SU-DHL-6 (cell line): ENCODE data around the gene TDRD5.

Source experiments
- H2AFZ ChIP-seq: fragments of 200-600 bp; sonication (generic); 2 replicates; pipeline ENCODE4 v1.6.1; 2014; ENCODE audit warnings: low read depth, mild to moderate bottlenecking, moderate library complexity, mixed read lengths, antibody characterized with exemption, low read length; ENCODE audit not compliant: severe bottlenecking
- H3F3A ChIP-seq: fragments of 200-600 bp; shearing (Covaris generic); 2 replicates; pipeline ENCODE4 v1.6.0; 2016; ENCODE audit warnings: antibody characterized with exemption, mild to moderate bottlenecking; ENCODE audit not compliant: insufficient read depth
- H3K27ac ChIP-seq: fragments of 200-600 bp; sonication (generic); 2 replicates; pipeline ENCODE4 v1.5.1; 2016; ENCODE audit warnings: low read depth, mild to moderate bottlenecking, low read length, moderate library complexity, mixed read lengths
- H3K27me3 ChIP-seq: fragments of 200-600 bp; sonication (generic), shearing (Covaris generic); 2 replicates; pipeline ENCODE4 v1.6.0; 2014; ENCODE audit warnings: mild to moderate bottlenecking, low read length
- H3K36me3 ChIP-seq: fragments of 200-600 bp; sonication (generic); 2 replicates; pipeline ENCODE4 v1.6.1; 2014; ENCODE audit warnings: mild to moderate bottlenecking, low read length, mixed read lengths
- H3K4me2 ChIP-seq: fragments of 300-600, 200-600 bp; shearing (Covaris generic), sonication (generic); 2 replicates; pipeline ENCODE4 v1.6.0; 2014; ENCODE audit warnings: low read length, low read depth, mild to moderate bottlenecking; ENCODE audit not compliant: poor library complexity, severe bottlenecking
- H3K4me3 ChIP-seq: fragments of 200-600 bp; sonication (generic); 2 replicates; pipeline ENCODE4 v1.5.1; 2014; ENCODE audit warnings: antibody characterized with exemption, low read length, mild to moderate bottlenecking, mixed read lengths; ENCODE audit not compliant: insufficient read depth, poor library complexity, severe bottlenecking
- H3K79me2 ChIP-seq: fragments of 200-600 bp; sonication (generic); 2 replicates; pipeline ENCODE4 v1.6.1; 2014; ENCODE audit warnings: mild to moderate bottlenecking, low read length, moderate library complexity; ENCODE audit not compliant: insufficient read depth
- H3K9ac ChIP-seq: fragments of 200-600 bp; sonication (generic); 2 replicates; pipeline ENCODE4 v1.7.0; 2014; ENCODE audit warnings: mild to moderate bottlenecking, low read length
- H3K9me2 ChIP-seq: fragments of 200-600 bp; sonication (generic); replicated peaks from 2 replicates; pipeline ENCODE4 v1.6.1; 2014; ENCODE audit warnings: low read length; ENCODE audit not compliant: insufficient read depth
- H3K9me3 ChIP-seq: fragments of 200-600 bp; sonication (generic); 2 replicates; pipeline ENCODE4 v1.6.1; 2014; ENCODE audit warnings: low read length, mixed read lengths; ENCODE audit not compliant: insufficient read depth
- H4K20me1 ChIP-seq: fragments of 200-600 bp; sonication (generic); 2 replicates; pipeline ENCODE4 v1.6.1; 2014; ENCODE audit warnings: low read depth, mild to moderate bottlenecking, antibody characterized with exemption, low read length, moderate library complexity, mixed read lengths
- CTCF ChIP-seq: fragments of 200-600 bp; sonication (generic); IDR thresholded peaks from one replicate; pipeline ENCODE4 v1.5.1; 2017; ENCODE audit warnings: antibody characterized with exemption, mild to moderate bottlenecking, low read length, moderate library complexity; ENCODE audit not compliant: insufficient read depth, poor library complexity, severe bottlenecking
- EZH2phosphoT487 ChIP-seq: fragments of 200-600 bp; sonication (generic), shearing (Covaris generic); conservative IDR thresholded peaks from 2 replicates; pipeline ENCODE4 v1.6.1; 2018; ENCODE audit warnings: mild to moderate bottlenecking, antibody characterized with exemption, low read length, moderate library complexity, mixed read lengths

The TDRD5 gene

GRCh38 chr1:179714623-179715022, 123.0 kb downstream of the TDRD5 start:
- Histone ChIP-seq H2AFZ (no peak overlapping the region), H4K20me1 (no peaks in the 10 kb centered on the region), H3K9ac (no peak overlapping the region), H3K4me2 (no peak overlapping the region), H3K27ac (no peak overlapping the region), H3K79me2 (no peaks in the 10 kb centered on the region), H3K9me2 (no peaks in the 10 kb centered on the region; the same call in 1 of the 2 replicates), H3K9me3 (peaks cover 22% of the 10 kb centered on the region; the same call in 1 of the 2 replicates), H3K36me3 (no peaks in the 10 kb centered on the region), H3F3A (no peaks in the 10 kb centered on the region), H3K27me3 (no peaks in the 10 kb centered on the region), H3K4me3 (no peak overlapping the region)
- no peak for TF ChIP-seq CTCF
- no peak for TF ChIP-seq EZH2phosphoT487

DNA sequence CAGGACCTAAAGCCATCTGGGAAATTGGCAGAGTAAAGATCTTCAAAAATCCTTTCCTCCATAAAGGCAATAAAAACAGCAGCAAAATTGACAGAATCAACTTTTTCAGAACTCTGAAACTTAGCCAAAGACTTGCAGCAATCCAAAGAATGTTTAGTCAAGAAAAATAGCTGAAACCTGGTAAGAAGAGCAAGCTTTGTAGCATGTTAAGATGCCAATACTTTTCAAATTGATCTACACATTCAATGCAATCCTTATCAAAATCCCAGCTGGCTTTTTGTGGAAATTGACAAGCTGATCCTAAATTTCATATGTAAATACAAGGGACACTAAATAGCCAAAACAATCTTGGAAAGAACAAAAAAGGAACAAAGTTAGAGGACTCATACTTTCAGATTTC, 127.6 kb downstream of the TDRD5 start:
- no peak overlapping the region for H3K9ac ChIP-seq
- no peaks in the 10 kb centered on the region for H3F3A ChIP-seq
- no peaks in the 10 kb centered on the region for H3K27me3 ChIP-seq
- no peak for TF ChIP-seq EZH2phosphoT487
- no peak for TF ChIP-seq CTCF
- H3K9me2 ChIP-seq: no peaks in the 10 kb centered on the region; the same call in 1 of the 2 replicates
- H3K27ac ChIP-seq: no peak overlapping the region
- no peak overlapping the region for H2AFZ ChIP-seq
- no peak overlapping the region for H3K4me2 ChIP-seq
- no peaks in the 10 kb centered on the region for H4K20me1 ChIP-seq
- no peaks in the 10 kb centered on the region for H3K79me2 ChIP-seq
- no peak overlapping the region for H3K4me3 ChIP-seq
- peaks cover 22% of the 10 kb centered on the region; the same call in 1 of the 2 replicates for H3K9me3 ChIP-seq
- no peaks in the 10 kb centered on the region for H3K36me3 ChIP-seq

DNA sequence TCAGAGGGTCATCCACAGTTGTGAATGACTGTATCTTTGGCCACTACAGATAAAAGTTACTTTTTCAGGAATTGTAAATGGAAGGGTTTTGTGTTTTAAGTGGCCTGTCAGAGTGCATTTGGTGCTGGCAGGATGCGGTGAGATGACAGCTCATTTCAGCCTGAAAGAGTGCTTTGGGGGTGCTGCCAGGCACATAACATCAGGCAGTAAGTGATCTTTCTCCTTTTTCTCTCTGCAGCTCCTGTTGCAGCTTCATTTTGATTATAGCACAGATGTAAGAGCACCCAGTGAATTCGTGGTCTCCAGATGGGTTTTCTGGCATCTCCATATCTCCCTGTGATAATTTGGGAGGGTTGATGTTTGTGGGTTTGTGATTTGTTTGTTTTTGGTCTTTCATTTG, 136.6 kb downstream of the TDRD5 start:
- no peak overlapping the region for H2AFZ ChIP-seq
- H3K9me2 ChIP-seq: no peaks in the 10 kb centered on the region
- no peaks in the 10 kb centered on the region for H3K27me3 ChIP-seq
- H4K20me1 ChIP-seq: no peaks in the 10 kb centered on the region
- no peak overlapping the region for H3K4me3 ChIP-seq
- no peaks in the 10 kb centered on the region for H3K79me2 ChIP-seq
- H3K9me3 ChIP-seq: no peaks in the 10 kb centered on the region
- no peaks in the 10 kb centered on the region for H3F3A ChIP-seq
- no peak overlapping the region for H3K9ac ChIP-seq
- TF ChIP-seq CTCF: no peak
- no peak for TF ChIP-seq EZH2phosphoT487
- no peak overlapping the region for H3K27ac ChIP-seq
- H3K4me2 ChIP-seq: no peak overlapping the region
- no peaks in the 10 kb centered on the region for H3K36me3 ChIP-seq
